ENCODE measurements around the gene ABCC9.

- TF ChIP-seq, protein P1, sequence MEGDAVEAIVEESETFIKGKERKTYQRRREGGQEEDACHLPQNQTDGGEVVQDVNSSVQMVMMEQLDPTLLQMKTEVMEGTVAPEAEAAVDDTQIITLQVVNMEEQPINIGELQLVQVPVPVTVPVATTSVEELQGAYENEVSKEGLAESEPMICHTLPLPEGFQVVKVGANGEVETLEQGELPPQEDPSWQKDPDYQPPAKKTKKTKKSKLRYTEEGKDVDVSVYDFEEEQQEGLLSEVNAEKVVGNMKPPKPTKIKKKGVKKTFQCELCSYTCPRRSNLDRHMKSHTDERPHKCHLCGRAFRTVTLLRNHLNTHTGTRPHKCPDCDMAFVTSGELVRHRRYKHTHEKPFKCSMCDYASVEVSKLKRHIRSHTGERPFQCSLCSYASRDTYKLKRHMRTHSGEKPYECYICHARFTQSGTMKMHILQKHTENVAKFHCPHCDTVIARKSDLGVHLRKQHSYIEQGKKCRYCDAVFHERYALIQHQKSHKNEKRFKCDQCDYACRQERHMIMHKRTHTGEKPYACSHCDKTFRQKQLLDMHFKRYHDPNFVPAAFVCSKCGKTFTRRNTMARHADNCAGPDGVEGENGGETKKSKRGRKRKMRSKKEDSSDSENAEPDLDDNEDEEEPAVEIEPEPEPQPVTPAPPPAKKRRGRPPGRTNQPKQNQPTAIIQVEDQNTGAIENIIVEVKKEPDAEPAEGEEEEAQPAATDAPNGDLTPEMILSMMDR (IDR thresholded peaks at IDR 0.05 in 8 of 11, conservative IDR thresholded peaks at IDR 0.05 in 3 of 11) = no peak
- no peak for TF ChIP-seq POLR2AphosphoS5 (IDR thresholded peaks at IDR 0.05)
Observed at GRCh38 chr12:21895651-21896050, 45.6 kb downstream of the ABCC9 start.

All from spleen (tissue), 7 donors.